ENCODE data around the gene KLHL18. TPM values are rescaled to one million over a fixed set of nuclear protein-coding genes. Genes with fewer than 3 reads are reported as not detected.

KLHL18 gene
- total RNA-seq, 1 experiment from 2014 or later, result 28.6 TPM

DNA sequence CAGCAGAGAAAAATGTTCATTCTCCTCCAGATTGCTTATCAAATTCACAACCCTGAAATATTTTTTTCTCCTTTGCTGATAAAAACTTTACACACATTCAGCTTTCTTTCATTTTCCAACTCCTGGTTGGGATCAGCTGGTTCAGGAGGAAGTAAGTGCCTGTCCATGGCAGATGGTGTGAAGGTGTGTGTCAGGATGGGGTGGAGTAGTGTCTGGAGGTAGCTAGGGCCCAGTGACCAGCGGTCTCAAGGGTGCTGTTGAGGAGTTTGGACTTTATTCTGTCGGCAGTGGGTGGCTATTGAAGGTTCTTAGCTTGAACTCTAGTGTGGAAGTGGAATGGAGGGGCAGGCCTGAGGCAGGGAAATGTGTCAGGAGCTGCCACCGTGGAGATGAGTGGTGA is 51.2 kb downstream of the KLHL18 start:
- Histone ChIP-seq H3K9ac (ENCODE audit: low read length) (no peak overlapping the region), H3K36me3 (ENCODE audit: low read depth, low read length) (peaks cover 65% of the 10 kb centered on the region), H3K27me3 (ENCODE audit: low read length) (no peaks in the 10 kb centered on the region), H3K4me1 (ENCODE audit: insufficient read depth, low read length) (no peaks in the 10 kb centered on the region), H3K27ac (ENCODE audit: low read length) (no peak overlapping the region), H3K9me3 (ENCODE audit: low read length) (no peaks in the 10 kb centered on the region), H3K9me2 (replicated peaks; ENCODE audit: low read length) (no peaks in the 10 kb centered on the region), H3K4me3 (ENCODE audit: low read length) (no peak overlapping the region), H2AFZ (ENCODE audit: low read length) (no peak overlapping the region), H3K4me2 (ENCODE audit: low read length) (no peak overlapping the region), H3F3A (ENCODE audit: low read length, unreplicated experiment) (no peaks in the 10 kb centered on the region), H3K79me2 (ENCODE audit: low read length) (no peaks in the 10 kb centered on the region), H4K20me1 (ENCODE audit: low read length) (no peaks in the 10 kb centered on the region)
- DNase-seq (no peak), ATAC-seq (no peak)
- intact Hi-C loops (cut with micrococcal nuclease), result loop anchor here (2.0 kb wide), 1 partner anchor 31 kb away; no protein-coding TSS in a partner anchor
- no TSS peak for BruUV-seq (replicated peaks)
- ChIA-PET POLR2A (ENCODE audit: unreplicated experiment) (no interaction called here), CTCF (no interaction called here)
- TF ChIP-seq EZH2 (IDR thresholded peaks at IDR 0.05; ENCODE audit: low read length, unreplicated experiment), result no peak
- no peak for TF ChIP-seq EZH2phosphoT487 (IDR thresholded peaks at IDR 0.05; ENCODE audit: borderline replicate concordance, low read length)
- TF ChIP-seq, protein P1, sequence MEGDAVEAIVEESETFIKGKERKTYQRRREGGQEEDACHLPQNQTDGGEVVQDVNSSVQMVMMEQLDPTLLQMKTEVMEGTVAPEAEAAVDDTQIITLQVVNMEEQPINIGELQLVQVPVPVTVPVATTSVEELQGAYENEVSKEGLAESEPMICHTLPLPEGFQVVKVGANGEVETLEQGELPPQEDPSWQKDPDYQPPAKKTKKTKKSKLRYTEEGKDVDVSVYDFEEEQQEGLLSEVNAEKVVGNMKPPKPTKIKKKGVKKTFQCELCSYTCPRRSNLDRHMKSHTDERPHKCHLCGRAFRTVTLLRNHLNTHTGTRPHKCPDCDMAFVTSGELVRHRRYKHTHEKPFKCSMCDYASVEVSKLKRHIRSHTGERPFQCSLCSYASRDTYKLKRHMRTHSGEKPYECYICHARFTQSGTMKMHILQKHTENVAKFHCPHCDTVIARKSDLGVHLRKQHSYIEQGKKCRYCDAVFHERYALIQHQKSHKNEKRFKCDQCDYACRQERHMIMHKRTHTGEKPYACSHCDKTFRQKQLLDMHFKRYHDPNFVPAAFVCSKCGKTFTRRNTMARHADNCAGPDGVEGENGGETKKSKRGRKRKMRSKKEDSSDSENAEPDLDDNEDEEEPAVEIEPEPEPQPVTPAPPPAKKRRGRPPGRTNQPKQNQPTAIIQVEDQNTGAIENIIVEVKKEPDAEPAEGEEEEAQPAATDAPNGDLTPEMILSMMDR (conservative IDR thresholded peaks at IDR 0.05; ENCODE audit: low read depth, low read length), result no peak

DNA sequence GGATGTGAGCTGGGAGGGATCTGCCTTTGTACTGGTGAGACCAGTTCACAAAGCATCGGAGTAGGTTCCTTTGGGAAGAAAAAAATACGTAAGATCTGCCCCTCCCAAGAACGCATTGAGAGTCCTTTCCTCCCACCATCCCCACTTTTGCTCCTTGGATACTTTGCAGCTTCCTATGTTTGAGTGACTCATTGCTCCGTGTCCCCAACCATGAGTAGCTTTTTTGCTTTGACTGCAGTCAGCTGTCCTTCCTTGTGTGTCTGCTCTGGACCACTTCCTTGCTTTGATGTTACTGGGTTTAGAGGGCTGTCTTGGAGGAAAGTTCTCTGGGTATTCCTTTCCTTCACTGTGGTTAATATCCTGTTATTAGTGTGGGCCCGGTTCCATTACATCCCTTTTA is 54.9 kb downstream of the KLHL18 start:
- Histone ChIP-seq H2AFZ (ENCODE audit: low read length) (no peak overlapping the region), H3K9me3 (ENCODE audit: low read length) (no peaks in the 10 kb centered on the region), H4K20me1 (ENCODE audit: low read length) (no peaks in the 10 kb centered on the region), H3K4me3 (ENCODE audit: low read length) (no peak overlapping the region), H3K27ac (ENCODE audit: low read length) (no peak overlapping the region), H3K9ac (ENCODE audit: low read length) (no peak overlapping the region), H3K36me3 (ENCODE audit: low read depth, low read length) (peaks cover 71% of the 10 kb centered on the region), H3F3A (ENCODE audit: low read length, unreplicated experiment) (no peaks in the 10 kb centered on the region), H3K9me2 (replicated peaks; ENCODE audit: low read length) (no peaks in the 10 kb centered on the region), H3K4me2 (ENCODE audit: low read length) (no peak overlapping the region), H3K79me2 (ENCODE audit: low read length) (no peaks in the 10 kb centered on the region), H3K4me1 (ENCODE audit: insufficient read depth, low read length) (no peaks in the 10 kb centered on the region), H3K27me3 (ENCODE audit: low read length) (no peaks in the 10 kb centered on the region)
- no peak for DNase-seq
- no peak for ATAC-seq
- CTCF ChIA-PET, result no interaction called here
- TF ChIP-seq, protein P1 (conservative IDR thresholded peaks at IDR 0.05; ENCODE audit: low read depth, low read length), result no peak
- no peak for TF ChIP-seq EZH2phosphoT487 (IDR thresholded peaks at IDR 0.05; ENCODE audit: borderline replicate concordance, low read length)
- TF ChIP-seq EZH2 (IDR thresholded peaks at IDR 0.05; ENCODE audit: low read length, unreplicated experiment), result no peak
- intact Hi-C loops (cut with micrococcal nuclease), result no loop called here
- POLR2A ChIA-PET (ENCODE audit: unreplicated experiment), result no interaction called here
- no TSS peak for BruUV-seq (replicated peaks)

DNA sequence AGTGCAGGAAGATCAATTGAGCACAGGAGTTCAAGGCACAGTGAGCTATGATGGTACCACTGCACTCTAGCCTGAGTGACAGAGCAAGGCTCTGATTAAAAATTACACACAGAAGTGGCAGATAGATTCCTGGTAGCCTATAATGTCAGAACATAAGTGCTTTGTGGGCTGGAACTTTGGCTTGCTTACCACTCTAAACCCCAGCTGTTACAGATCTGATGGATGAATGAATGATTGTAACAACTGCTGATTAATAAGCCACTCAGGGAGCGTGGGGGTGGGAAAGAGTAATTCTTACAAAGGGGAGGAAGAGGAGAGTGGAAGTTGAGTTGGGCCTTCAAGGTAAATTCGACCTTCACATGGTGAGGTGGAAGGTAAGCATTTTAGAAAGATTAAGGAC is 57.2 kb downstream of the KLHL18 start:
- H2AFZ ChIP-seq (ENCODE audit: low read length), result no peak overlapping the region
- no peak overlapping the region for H3K4me2 ChIP-seq (ENCODE audit: low read length)
- H3K9ac ChIP-seq (ENCODE audit: low read length), result no peak overlapping the region
- ChIA-PET POLR2A (ENCODE audit: unreplicated experiment) (interaction anchor here (0.6 kb wide), 1 partner anchor 60 kb away, joined by 8 read pairs; no protein-coding TSS in a partner anchor), CTCF (no interaction called here)
- H3K9me2 ChIP-seq (replicated peaks; ENCODE audit: low read length), result no peaks in the 10 kb centered on the region
- H3K9me3 ChIP-seq (ENCODE audit: low read length), result no peaks in the 10 kb centered on the region
- DNase-seq (no peak), ATAC-seq (no peak)
- H3K27ac ChIP-seq (ENCODE audit: low read length), result no peak overlapping the region
- TF ChIP-seq EZH2 (IDR thresholded peaks at IDR 0.05; ENCODE audit: low read length, unreplicated experiment) (no peak), EZH2phosphoT487 (IDR thresholded peaks at IDR 0.05; ENCODE audit: borderline replicate concordance, low read length) (no peak)
- TF ChIP-seq, protein P1 (conservative IDR thresholded peaks at IDR 0.05; ENCODE audit: low read depth, low read length), result no peak
- peaks cover 57% of the 10 kb centered on the region for H3K36me3 ChIP-seq (ENCODE audit: low read depth, low read length)
- H3K4me1 ChIP-seq (ENCODE audit: insufficient read depth, low read length), result no peaks in the 10 kb centered on the region
- H3K79me2 ChIP-seq (ENCODE audit: low read length), result no peaks in the 10 kb centered on the region
- no peak overlapping the region for H3K4me3 ChIP-seq (ENCODE audit: low read length)
- H3K27me3 ChIP-seq (ENCODE audit: low read length), result no peaks in the 10 kb centered on the region
- no peaks in the 10 kb centered on the region for H3F3A ChIP-seq (ENCODE audit: low read length, unreplicated experiment)
- BruUV-seq (replicated peaks), result no TSS peak
- intact Hi-C loops (cut with micrococcal nuclease), result no loop called here
- H4K20me1 ChIP-seq (ENCODE audit: low read length), result no peaks in the 10 kb centered on the region

Measured in PC-3 (cell line).